DOHH2 (cell line): ENCODE data around the gene LRP1-AS.

ENCODE experiments used
- EZH2phosphoT487 ChIP-seq: fragments of 200-600 bp; sonication (generic); IDR thresholded peaks from 2 replicates; pipeline ENCODE4 v1.6.1; 2017; ENCODE audit warnings: borderline replicate concordance, mild to moderate bottlenecking, antibody characterized with exemption, low read length, moderate library complexity, mixed read lengths
- TF ChIP-seq, protein P1 (sequence below): fragments of 200-600 bp; sonication (generic); IDR thresholded peaks from one replicate; pipeline ENCODE4 v1.5.1; 2014; ENCODE audit warnings: antibody characterized with exemption, mild to moderate bottlenecking, low read depth, low read length; ENCODE audit not compliant: poor library complexity, severe bottlenecking

DNA sequence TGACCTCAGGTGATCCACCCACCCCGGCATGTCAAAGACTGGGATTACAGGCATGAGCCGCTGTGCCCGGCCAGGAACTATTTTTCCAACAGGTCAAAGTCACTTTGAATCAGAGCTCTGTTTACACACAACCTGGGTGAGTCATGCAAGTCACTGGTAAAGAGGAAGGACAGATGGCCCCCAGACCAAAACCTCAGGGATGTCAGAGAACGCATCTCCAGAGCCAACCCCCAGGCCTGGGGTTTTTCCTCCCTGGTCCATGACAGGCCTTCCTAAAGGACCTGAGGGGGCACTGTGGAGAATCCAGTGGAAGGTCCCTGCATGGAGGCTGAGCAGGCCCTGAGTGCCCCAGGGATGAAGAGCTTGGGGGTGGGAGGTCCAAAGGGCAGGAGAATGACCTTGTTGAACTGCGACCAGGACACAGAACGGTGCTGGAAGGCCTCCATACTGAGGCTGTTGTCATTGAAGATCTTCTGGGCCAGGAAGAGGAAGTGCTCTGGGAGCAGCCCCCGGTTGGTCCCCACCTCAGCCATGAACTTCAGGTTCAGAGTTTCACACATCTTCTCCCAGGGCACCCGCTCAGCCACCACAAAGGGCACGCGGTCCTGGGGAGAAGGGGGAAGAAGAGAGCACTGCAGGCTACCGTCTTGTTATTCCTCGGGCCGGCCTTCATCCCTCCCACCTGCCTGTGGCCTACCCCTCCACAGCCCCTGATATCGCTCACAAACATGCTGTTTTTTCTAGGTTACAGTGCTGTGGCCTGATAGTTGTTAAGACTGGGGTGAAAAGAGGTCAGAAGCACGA, 45.3 kb downstream of the LRP1-AS start:
- TF ChIP-seq, protein P1, sequence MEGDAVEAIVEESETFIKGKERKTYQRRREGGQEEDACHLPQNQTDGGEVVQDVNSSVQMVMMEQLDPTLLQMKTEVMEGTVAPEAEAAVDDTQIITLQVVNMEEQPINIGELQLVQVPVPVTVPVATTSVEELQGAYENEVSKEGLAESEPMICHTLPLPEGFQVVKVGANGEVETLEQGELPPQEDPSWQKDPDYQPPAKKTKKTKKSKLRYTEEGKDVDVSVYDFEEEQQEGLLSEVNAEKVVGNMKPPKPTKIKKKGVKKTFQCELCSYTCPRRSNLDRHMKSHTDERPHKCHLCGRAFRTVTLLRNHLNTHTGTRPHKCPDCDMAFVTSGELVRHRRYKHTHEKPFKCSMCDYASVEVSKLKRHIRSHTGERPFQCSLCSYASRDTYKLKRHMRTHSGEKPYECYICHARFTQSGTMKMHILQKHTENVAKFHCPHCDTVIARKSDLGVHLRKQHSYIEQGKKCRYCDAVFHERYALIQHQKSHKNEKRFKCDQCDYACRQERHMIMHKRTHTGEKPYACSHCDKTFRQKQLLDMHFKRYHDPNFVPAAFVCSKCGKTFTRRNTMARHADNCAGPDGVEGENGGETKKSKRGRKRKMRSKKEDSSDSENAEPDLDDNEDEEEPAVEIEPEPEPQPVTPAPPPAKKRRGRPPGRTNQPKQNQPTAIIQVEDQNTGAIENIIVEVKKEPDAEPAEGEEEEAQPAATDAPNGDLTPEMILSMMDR: no peak
- TF ChIP-seq EZH2phosphoT487: no peak
